ENCODE measurements around the gene R3HDML. TPM values are rescaled to one million over a fixed set of nuclear protein-coding genes. Genes with fewer than 3 reads are reported as not detected.
"Not testable (repeated sequence)": the region's sequence is repeated elsewhere in the genome, so short reads cannot be mapped to it uniquely, and the experiment has no call there.

The R3HDML gene
- polyA plus RNA-seq, 1 donor from 2014 or later: not detected

DNA sequence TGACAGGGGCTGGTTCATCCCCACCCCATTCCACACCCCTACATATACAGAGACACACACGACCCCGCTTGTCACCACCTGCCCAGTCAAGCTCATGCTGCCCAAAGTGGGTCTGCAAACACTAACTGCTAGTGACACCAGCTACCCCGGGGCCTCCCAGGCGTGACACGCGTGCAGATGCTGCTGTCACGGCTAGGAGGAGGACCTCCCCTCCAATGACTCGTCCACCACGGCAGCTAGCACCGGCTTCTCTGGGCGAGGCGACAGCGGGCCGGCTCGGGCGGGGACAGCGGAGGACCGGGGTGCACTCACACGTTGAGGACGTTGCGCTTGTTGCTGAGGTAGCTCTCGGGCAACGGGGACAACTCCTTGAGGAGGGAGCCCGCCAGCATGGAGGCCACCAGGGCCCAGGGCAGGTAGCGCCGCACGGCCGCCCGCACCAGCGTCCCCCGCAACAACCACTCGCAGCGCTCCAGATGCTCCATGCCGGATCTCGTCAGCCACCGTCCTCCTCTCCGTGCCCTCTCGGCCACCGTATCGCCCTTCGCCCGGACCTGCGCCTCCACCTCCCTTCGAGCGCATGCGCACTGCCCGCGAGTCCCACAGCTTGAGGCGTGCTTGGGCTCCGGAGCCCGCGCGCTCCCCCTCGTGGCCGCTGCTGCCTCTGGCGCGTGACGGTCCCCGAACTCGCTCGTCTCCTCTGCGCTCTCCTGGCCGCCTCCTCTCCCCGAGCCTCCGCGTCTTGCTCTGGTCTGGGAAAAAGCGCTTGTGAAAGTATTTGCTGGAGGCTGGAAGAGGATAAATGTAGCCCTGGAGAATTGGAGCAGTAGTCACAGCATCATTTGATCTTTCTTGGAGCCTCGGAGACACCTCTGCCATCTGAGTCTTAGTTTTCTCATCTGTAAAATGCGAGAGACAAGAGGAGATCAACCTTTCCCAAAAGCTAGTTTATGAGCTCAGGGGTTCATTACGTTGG, 25.9 kb upstream of the R3HDML start, which contains the start of gene FITM2:
FITM2 (minus strand) TSS at position 539 of the 976 bp plus-strand sequence; CDS start at position 485, 54 bp downstream.
- no peaks in the 10 kb centered on the region for H3K9me3 Mint-ChIP-seq
- no peaks in the 10 kb centered on the region for H3K27me3 Mint-ChIP-seq
- H3K27ac Mint-ChIP-seq: peak within 1 kb of the TSS; percentile 97 to 99 (median 98)
- peaks cover 14 to 18% (median 16%) of the 10 kb centered on the region in 3 donors for H3K4me1 Mint-ChIP-seq
- peaks cover 3% of the 10 kb centered on the region for H3K36me3 Mint-ChIP-seq
- peak within 1 kb of the TSS; percentile 92 to 98 (median 96) for H3K4me3 Mint-ChIP-seq

DNA sequence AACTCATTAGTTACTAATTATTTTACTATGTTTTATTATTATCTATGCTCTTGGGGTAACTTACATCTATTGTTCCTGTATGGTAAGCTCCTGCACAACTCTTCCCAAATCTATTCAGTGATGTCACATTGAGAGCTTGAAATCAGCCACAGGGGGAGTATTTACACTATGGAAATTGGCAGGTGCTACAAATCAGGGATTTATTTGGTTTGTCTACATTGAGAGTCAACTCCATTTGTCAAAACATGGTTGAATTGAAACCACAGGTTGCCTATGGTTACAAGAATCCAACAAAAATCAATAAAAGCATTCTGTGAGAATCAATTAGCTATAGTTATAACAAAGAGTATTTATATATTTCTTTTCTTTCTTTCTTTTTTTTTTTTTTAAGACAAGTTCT, 22.0 kb upstream of the R3HDML start:
- Mint-ChIP-seq H3K36me3 (no peaks in the 10 kb centered on the region), H3K27ac (peak overlapping the region in 1 of 3 donors; percentile 16), H3K9me3 (no peaks in the 10 kb centered on the region), H3K27me3 (peaks cover 5% of the 10 kb centered on the region), H3K4me3 (peak overlapping the region in 1 of 4 donors; percentile 5), H3K4me1 (peaks cover 7 to 10% (median 10%) of the 10 kb centered on the region in 3 donors)

DNA sequence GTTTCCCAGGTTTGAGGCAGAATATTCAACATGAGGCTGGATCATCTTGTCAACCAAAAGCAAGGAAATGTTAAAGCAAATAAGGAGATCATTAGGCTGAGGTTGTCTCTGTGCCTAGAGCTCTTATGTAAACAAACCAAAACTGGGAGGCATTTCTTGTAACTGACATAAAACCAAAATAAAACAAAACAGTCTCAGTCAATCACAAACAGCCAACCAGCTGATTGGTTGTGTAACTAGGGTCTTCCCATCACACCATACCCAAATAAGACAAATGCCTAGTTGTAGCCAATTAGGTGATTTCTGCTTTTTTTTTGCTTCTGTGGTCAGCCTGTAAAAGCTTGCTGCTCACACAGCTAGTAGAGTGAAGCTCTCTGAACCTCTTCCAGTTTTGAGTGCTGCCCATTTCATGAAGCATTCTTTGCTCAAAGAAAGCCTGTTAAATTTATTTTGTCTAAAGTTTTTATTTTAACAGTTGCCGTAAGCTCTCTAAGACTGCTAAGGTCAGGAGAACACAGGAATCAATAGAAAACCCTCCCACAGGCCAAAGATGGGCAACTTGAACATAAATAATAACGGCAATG, 16.9 kb upstream of the R3HDML start:
- Mint-ChIP-seq H3K27ac (no peak overlapping the region), H3K9me3 (no peaks in the 10 kb centered on the region), H3K27me3 (peaks cover 13% of the 10 kb centered on the region), H3K4me3 (no peak overlapping the region), H3K36me3 (no peaks in the 10 kb centered on the region), H3K4me1 (no peaks in the 10 kb centered on the region)

DNA sequence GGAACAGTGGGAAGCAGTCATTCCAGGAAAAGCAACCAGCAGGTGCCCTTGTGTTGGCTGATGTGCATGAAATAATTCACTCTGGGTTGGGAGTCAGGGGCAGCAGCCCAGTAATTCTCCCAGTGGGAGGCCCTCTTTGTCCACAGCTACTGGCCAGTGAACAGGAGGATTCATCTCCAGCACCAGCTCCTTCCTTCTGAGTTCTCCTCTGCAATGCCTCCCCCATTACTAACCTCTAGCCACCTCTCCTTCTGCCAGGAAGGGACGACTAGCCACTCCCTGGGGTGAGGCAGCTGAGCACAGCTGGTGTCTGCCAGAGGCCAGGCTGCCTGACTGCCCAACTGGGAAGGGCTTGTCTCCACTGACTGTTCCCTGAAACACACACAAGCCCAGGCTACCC, 12.5 kb upstream of the R3HDML start:
- Mint-ChIP-seq H3K36me3 (peaks cover 2% of the 10 kb centered on the region), H3K4me1 (peaks cover 0 to 1% (median 0%) of the 10 kb centered on the region in 3 donors), H3K27me3 (peaks cover 15% of the 10 kb centered on the region), H3K27ac (peak overlapping the region in 1 of 3 donors; percentile 53), H3K4me3 (no peak overlapping the region), H3K9me3 (no peaks in the 10 kb centered on the region)

DNA sequence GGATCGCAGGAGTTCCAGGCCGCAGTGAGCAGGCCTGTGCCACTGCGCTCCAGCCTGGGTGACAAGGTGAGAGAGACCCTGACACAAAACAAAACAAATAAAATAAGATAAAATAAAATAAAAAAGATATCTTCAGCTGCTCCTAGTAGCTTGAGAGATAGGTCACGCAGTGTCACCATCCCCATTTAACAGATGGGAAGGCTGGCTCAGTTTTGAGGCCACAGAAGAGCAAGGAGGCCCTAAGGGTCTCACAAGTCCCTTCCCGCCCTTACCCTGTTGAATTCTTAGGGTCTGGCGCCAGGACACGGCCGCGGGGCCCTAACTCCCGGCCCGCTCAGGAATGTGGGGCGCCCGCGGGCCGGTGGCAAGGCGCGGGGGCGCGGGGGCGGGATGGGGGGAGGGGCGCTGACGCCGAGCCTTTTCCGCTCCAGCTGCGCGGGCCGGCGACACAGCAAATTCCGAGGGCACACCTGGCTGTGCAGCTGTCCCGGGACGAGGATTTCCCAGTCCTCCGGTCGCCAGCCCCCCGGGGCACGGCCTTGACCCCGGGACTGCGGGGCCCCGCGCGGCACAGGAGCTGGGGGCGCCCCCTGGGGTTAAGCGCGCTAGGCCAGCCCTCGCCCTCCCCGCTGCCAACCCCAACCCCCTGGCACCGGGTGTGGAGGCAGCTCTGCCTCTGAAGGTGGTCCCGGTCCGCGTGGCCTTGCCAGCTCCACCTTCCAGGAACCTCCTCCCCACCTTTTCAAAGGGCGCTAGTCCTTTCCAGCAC, 10.3 kb upstream of the R3HDML start:
- Mint-ChIP-seq H3K4me3 (peak overlapping the region in 1 of 4 donors; percentile 65), H3K9me3 (no peaks in the 10 kb centered on the region), H3K27me3 (peaks cover 18% of the 10 kb centered on the region), H3K4me1 (peaks cover 0 to 1% (median 0%) of the 10 kb centered on the region in 3 donors), H3K36me3 (peaks cover 2% of the 10 kb centered on the region), H3K27ac (no peak overlapping the region)

DNA sequence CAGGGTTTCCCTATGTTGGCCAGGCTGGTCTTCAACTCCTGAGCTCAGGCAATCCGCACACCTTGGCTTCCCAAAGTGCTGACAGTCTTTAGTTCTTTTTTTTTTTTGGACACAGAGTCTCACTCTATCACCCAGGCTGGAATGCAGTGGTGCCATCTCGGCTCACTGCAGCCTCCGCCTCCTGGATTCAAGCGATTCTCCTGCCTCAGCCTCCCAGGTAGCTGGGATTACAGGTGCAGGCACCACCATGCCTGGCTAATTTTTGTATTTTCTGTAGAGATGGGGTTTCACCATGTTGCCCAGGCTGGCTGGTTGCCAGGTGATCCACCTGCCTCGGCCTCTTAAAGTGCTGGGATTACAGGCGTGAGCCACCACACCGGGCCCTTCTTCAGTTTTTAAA, 9.1 kb upstream of the R3HDML start:
- not testable (repeated sequence) for H3K4me1 Mint-ChIP-seq, H3K4me3 Mint-ChIP-seq, H3K27ac Mint-ChIP-seq, H3K36me3 Mint-ChIP-seq, H3K9me3 Mint-ChIP-seq
- H3K27me3 Mint-ChIP-seq: peaks cover 19% of the 10 kb centered on the region

DNA sequence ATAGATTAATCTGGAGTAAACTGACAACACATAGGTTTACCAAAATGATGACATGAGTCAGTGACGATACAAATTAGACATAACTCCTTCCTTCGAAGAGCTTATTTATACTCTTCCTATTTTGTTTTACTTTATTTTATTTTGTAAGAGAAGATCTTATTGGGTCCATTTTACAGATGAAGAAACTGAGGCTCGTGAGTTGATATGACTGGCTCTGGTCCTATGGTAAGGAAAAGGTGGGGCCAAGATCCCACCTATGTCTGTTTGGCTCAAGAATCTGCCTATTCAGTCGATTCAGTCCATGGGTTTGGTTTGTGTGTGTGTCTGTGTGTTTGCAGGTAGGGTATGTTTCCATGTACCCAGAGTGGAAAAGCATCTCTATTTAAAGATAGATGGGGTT, 8.4 kb upstream of the R3HDML start:
- H3K4me3 Mint-ChIP-seq: no peak overlapping the region
- no peak overlapping the region for H3K27ac Mint-ChIP-seq
- peaks cover 0 to 1% (median 0%) of the 10 kb centered on the region in 3 donors for H3K4me1 Mint-ChIP-seq
- H3K36me3 Mint-ChIP-seq: peaks cover 2% of the 10 kb centered on the region
- H3K27me3 Mint-ChIP-seq: peaks cover 19% of the 10 kb centered on the region
- no peaks in the 10 kb centered on the region for H3K9me3 Mint-ChIP-seq

DNA sequence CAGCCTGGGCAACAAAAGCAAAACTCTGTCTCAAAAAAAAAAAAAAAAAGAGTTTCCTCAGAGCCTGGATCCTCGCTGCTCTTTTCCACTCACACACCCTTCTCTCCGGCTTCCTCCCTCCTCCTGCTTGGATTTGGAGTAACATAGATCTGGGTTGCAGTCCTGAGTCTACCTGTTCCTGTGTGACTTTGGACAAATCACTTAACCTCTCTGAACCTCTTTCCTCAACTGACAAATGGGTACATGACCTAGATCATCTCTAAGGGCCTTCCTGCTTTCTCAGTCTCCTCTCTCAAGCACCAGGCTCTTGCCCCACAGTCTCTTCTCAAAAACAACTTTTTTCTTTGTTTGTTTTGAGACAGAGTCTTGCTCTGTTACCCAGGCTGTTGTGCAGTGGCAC, 5.6 kb upstream of the R3HDML start:
- Mint-ChIP-seq H3K4me1 (peaks cover 0 to 1% (median 0%) of the 10 kb centered on the region in 3 donors), H3K27me3 (peaks cover 12% of the 10 kb centered on the region), H3K36me3 (peaks cover 2% of the 10 kb centered on the region), H3K9me3 (no peaks in the 10 kb centered on the region), H3K27ac (no peak overlapping the region), H3K4me3 (no peak overlapping the region)

DNA sequence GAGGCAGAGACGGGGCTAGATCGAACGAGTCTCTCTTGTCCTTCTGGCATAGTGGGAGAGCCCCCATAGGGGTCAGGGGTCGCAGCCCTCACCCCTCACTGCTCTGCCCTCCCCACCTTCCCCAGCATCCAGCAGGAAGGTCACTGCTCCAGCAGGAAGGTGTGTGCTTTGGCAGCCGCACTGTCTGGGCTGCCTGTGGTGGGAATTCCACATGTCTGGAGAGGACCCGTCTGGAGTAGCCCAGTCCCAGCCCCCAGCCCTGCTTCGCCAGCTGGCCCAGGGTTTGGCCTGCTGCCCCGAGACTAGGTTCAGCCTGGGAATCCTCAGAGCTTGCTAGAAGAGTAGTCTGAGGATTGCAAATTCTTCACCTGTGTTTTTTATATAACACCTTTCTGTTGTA, 2.5 kb upstream of the R3HDML start:
- Mint-ChIP-seq H3K4me3 (no peak overlapping the region), H3K36me3 (no peaks in the 10 kb centered on the region), H3K27me3 (peaks cover 9% of the 10 kb centered on the region), H3K9me3 (no peaks in the 10 kb centered on the region), H3K4me1 (no peaks in the 10 kb centered on the region), H3K27ac (no peak overlapping the region)

DNA sequence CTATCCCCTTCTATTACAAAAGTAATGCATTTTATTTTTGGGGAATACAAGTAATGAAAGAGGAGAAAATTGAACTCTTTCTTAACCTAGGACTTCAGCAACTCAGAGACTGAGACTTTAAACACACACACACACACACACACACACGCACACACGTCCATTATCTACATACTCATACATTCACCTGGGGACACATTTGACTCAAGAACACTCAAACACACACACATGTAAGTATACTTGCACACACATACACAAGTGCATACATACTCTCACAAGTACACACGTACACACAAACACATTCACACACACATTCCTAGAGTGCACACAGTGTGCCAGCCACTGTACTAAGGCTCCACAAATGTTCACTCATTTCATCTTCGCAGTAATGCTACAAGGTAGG, 2.1 kb upstream of the R3HDML start:
- Mint-ChIP-seq H3K4me1 (no peaks in the 10 kb centered on the region), H3K27ac (no peak overlapping the region), H3K36me3 (no peaks in the 10 kb centered on the region), H3K4me3 (no peak overlapping the region), H3K9me3 (no peaks in the 10 kb centered on the region), H3K27me3 (peaks cover 9% of the 10 kb centered on the region)

DNA sequence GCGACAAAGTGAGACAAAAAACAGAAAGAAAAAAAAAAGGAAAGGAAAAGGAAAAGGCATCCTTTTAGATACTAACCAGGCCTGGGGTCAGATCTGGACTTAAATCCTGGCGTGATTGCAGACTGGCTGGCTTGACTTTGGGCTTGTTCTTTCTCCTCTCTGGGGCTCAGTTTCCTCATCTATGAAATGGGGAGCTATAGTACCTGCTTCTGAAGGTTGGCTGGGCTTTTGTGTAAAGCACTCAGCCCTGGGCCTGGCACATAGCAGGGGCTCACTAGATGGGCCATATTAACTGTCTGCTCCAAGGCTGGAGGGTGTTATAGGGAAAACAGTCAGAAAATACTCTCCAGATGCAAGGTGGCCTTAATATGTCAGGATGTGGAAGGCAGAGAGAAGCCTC, 1.2 kb upstream of the R3HDML start:
- Mint-ChIP-seq H3K9me3 (no peaks in the 10 kb centered on the region), H3K27ac (peak overlapping the region in 1 of 3 donors; percentile 14), H3K4me1 (no peaks in the 10 kb centered on the region), H3K27me3 (peaks cover 9% of the 10 kb centered on the region), H3K4me3 (no peak overlapping the region), H3K36me3 (no peaks in the 10 kb centered on the region)

DNA sequence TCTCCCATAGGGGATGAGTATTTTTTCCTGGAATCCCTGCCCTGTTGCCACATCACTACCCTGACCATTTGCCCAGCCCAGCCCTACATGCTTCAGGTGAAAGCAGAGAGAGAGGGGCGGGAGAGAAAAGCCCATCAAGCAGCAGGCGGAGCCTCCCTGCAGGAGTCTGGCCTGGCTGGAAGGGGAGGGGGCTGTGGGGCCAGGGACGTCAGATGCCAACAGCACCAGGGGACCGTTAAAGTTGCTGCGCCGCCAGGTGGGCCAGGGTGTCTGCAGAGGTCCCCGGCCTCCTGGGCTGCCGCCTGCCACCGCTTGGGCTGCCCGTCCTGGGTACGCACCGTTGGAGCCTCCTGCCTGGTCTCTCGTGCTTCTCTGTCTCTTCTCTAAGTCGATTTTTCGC, 757 bp upstream of the R3HDML start:
- H3K9me3 Mint-ChIP-seq: no peaks in the 10 kb centered on the region
- H3K27ac Mint-ChIP-seq: peak overlapping the region in 1 of 3 donors; percentile 14
- H3K27me3 Mint-ChIP-seq: peaks cover 11% of the 10 kb centered on the region
- no peak overlapping the region for H3K4me3 Mint-ChIP-seq
- no peaks in the 10 kb centered on the region for H3K36me3 Mint-ChIP-seq
- no peaks in the 10 kb centered on the region for H3K4me1 Mint-ChIP-seq

DNA sequence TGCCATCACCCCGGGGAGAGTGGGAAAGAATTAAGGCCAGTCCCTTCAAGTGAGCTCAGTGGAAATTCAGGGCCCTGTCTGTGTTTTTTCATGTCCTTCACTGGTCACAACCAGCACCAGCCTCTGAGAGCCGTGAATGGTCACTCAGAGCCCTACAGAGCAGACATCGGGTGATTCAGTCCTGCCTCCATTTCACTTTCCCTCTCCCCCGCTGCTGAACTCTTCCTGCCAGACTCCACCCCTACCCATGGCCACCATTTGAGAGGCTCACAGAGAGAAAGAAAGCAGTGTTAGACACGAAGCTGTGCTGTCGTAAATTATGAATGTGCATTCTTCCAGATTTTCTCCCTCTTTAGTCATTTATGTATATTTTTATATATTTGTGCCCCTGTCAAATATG, 5.4 kb downstream of the R3HDML start:
- Mint-ChIP-seq H3K36me3 (no peaks in the 10 kb centered on the region), H3K4me1 (no peaks in the 10 kb centered on the region), H3K27ac (no peak overlapping the region), H3K27me3 (peaks cover 1% of the 10 kb centered on the region), H3K9me3 (no peaks in the 10 kb centered on the region), H3K4me3 (no peak overlapping the region)

DNA sequence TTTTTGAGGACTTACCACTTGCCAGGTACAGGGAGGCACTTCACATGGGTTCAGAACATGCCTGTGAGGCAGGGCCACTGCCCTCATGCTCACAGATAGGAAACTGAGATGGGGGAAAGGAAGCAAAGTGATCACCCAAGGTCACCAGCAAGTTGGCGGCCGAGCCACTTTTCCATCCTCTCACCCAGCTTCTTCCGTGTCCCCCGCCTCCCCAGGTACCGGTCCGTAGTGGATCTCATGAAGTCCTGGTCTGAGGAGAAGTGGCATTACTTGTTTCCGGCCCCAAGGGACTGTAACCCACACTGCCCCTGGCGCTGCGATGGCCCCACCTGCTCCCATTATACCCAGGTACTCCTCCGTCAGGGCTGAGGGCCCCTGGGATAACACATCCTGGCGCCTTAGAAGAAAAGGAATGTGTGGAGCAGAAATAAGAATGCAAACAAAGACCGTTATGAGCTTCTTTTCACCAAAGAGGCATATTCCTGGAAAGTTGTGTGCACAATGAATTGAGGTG, 6.4 kb downstream of the R3HDML start:
- Mint-ChIP-seq H3K27me3 (peaks cover 1% of the 10 kb centered on the region), H3K4me1 (no peaks in the 10 kb centered on the region), H3K36me3 (peaks cover 1% of the 10 kb centered on the region), H3K27ac (no peak overlapping the region), H3K4me3 (no peak overlapping the region), H3K9me3 (no peaks in the 10 kb centered on the region)

DNA sequence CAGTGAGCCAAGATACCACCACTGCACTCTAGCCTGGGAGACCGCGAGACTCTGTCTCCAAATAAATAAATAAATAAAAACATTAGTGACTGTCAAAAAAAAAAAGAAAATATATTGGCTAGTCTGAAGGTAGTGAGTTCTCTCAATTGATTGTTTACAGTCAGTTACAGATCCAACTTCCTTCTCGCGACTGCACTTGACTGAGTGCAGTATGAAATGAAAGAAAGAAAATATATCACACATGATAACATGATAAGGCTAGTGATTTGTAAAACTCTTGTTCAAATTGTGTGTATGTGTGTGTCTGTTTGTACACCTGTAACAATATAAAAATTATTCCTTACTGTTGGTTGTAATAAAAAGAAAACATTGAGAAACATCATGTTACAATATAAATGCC, 7.9 kb downstream of the R3HDML start:
- Mint-ChIP-seq H3K9me3 (no peaks in the 10 kb centered on the region), H3K27ac (no peak overlapping the region), H3K4me3 (no peak overlapping the region), H3K36me3 (peaks cover 1% of the 10 kb centered on the region), H3K27me3 (peaks cover 1% of the 10 kb centered on the region), H3K4me1 (no peaks in the 10 kb centered on the region)
